Prostate gland (tissue), 2 donors: ENCODE measurements around the gene DNAJC11. TPM values are rescaled to one million over a fixed set of nuclear protein-coding genes. Genes with fewer than 3 reads are reported as not detected.
"Not testable (repeated sequence)": the region's sequence is repeated elsewhere in the genome, so short reads cannot be mapped to it uniquely, and the experiment has no call there.

Source experiments
- DNase-seq: peaks from one replicate; pipeline ENCODE4 v3.0.0-alpha.2; 2019; ENCODE audit warnings: low spot score
- H3K27ac ChIP-seq, 2 donors: fragments of 200-600 bp; sonication (generic); 2 replicates each; pipeline ENCODE4 v1.5.1; 2017 to 2019
- H3K27me3 ChIP-seq: fragments of 200-600 bp; sonication (generic); replicated peaks from 2 replicates; pipeline ENCODE4 v1.5.1; 2019; ENCODE audit not compliant: insufficient read depth
- H3K36me3 ChIP-seq, 2 donors: fragments of 200-600 bp; sonication (generic); 1 replicate in 1 of 2; 2 replicates in 1 of 2; pipeline versions ENCODE4 v1.5.1 to v1.8.1; 2017 to 2019
- H3K4me1 ChIP-seq: fragments of 200-600 bp; sonication (generic); replicated peaks from 2 replicates; pipeline ENCODE4 v1.5.1; 2019
- H3K4me3 ChIP-seq, 2 donors: fragments of 200-600 bp; sonication (generic); 2 replicates each; pipeline ENCODE4 v1.5.1; 2017 to 2019
- H3K9me3 ChIP-seq: fragments of 200-600 bp; sonication (generic); 2 replicates; pipeline ENCODE4 v1.5.1; 2017
- POLR2A ChIP-seq: fragments of 450-650 bp; IDR thresholded peaks from one replicate; pipeline ENCODE4 v1.6.1; 2016; ENCODE audit warnings: antibody characterized with exemption, mild to moderate bottlenecking
- POLR2AphosphoS5 ChIP-seq: sonication (generic); formaldehyde crosslinking; IDR thresholded peaks from one replicate; pipeline ENCODE4 v1.6.1; 2017; ENCODE audit warnings: antibody characterized with exemption
- WGBS: methylation state at CpG from one replicate; pipeline ENCODE4 v1.1.5; 2018; 5-methylcytosine and 5-hydroxymethylcytosine counted together
- intact Hi-C: fragments of 100-400 bp; cut with DNase I; formaldehyde crosslinking; loops from one replicate; pipeline ENCODE4 v1.14.2; 2022
- total RNA-seq, 2 donors: library from RNA; depleted of rRNA; stranded (reverse); fragments of >200 nt; gene quantifications; one replicate each; pipeline ENCODE4 v1.1.0, GENCODE V29; 2016
- TF ChIP-seq, protein P1 (sequence below), 4 experiments: fragments of 200-600 bp in 2 of 4; fragments of 450-650 bp in 2 of 4; sonication (generic) in 2 of 4; IDR thresholded peaks; 1 replicate in 3 of 4; 2 replicates in 1 of 4; pipeline ENCODE4 v1.5.1; 2016 to 2019; ENCODE audit warnings: antibody characterized with exemption in 4 of 4, mild to moderate bottlenecking in 2 of 4, moderate library complexity in 2 of 4

DNAJC11 gene
- total RNA-seq, 2 donors from 2014 or later, result 32.9 to 52.8 TPM

DNA sequence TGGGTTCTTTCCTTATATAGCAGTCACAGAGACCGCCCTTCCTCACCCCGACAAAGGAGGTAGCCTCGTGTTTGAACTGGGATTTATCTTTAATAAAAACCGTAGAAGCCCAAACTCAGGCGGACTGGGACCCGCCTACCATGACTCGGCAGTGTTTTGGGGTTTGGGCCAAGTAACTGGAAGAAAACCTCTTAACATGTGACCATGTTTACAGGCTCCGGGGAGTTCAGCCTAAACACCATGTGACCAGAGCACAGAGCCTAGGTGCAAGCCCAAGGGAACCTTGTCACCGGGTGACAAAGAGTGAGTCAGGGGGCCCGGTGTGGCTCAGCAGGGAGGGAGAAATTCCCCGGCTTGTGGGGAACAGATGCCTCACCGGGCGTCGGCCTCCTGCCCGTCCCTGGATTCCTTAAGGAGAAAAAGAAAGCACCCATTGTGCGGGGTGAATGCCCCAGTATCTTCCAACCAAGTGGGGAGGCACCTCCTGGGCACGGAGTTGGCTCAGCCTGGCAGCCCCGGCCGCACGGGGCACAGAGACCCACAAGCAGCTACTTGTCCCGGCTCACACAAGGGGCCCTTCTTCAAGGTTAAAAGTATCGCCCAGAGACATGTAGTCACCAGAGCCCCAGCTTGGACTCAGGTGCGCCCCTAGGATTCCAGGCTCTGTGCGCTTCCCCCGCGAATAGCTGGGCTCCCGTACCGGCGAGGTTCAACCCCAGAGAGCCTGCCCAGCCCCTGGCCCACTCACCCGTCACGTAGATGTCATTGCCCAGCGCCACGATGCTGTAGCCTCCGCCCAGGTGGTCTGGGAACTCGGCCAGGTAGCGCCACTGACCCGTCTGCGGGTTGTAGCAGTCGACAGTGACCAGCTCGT lies 100.3 kb downstream of the DNAJC11 start:
- WGBS, result under 1% methylated on average over 40 of the region's 40 CpGs
- peak; percentile 91 for DNase-seq
- TF ChIP-seq POLR2A (peak; percentile 80), POLR2AphosphoS5 (peak; percentile 99)
- TF ChIP-seq, protein P1, sequence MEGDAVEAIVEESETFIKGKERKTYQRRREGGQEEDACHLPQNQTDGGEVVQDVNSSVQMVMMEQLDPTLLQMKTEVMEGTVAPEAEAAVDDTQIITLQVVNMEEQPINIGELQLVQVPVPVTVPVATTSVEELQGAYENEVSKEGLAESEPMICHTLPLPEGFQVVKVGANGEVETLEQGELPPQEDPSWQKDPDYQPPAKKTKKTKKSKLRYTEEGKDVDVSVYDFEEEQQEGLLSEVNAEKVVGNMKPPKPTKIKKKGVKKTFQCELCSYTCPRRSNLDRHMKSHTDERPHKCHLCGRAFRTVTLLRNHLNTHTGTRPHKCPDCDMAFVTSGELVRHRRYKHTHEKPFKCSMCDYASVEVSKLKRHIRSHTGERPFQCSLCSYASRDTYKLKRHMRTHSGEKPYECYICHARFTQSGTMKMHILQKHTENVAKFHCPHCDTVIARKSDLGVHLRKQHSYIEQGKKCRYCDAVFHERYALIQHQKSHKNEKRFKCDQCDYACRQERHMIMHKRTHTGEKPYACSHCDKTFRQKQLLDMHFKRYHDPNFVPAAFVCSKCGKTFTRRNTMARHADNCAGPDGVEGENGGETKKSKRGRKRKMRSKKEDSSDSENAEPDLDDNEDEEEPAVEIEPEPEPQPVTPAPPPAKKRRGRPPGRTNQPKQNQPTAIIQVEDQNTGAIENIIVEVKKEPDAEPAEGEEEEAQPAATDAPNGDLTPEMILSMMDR (IDR thresholded peaks at IDR 0.05), result peak in 1 of 4 experiments; percentile 9
- Histone ChIP-seq H3K4me3 (peak overlapping the region; percentile 80 to 86), H3K27ac (peak overlapping the region; percentile 97 to 99), H3K4me1 (peaks cover 30% of the 10 kb centered on the region), H3K27me3 (no peaks in the 10 kb centered on the region), H3K36me3 (peaks cover 6 to 15% of the 10 kb centered on the region in 2 donors), H3K9me3 (no peaks in the 10 kb centered on the region)
- intact Hi-C loops, result loop anchor here (5.0 kb wide), 1 partner anchor 244 kb away; no protein-coding TSS in a partner anchor

GRCh38 chr1:6600410-6601048 lies 101.1 kb downstream of the DNAJC11 start:
- H3K4me1 ChIP-seq, result peaks cover 36% of the 10 kb centered on the region
- TF ChIP-seq, protein P1 (IDR thresholded peaks at IDR 0.05), result no peak
- no peak for TF ChIP-seq POLR2A
- no peak for TF ChIP-seq POLR2AphosphoS5
- H3K4me3 ChIP-seq, result peak overlapping the region; percentile 80 to 86
- intact Hi-C loops, result loop anchor here (5.0 kb wide), 1 partner anchor 243 kb away; no protein-coding TSS in a partner anchor
- no peak for DNase-seq
- H3K36me3 ChIP-seq, result peaks cover 6 to 19% of the 10 kb centered on the region in 2 donors
- WGBS, result 12% methylated on average over 10 of the region's 10 CpGs
- peak overlapping the region; percentile 97 to 99 for H3K27ac ChIP-seq
- H3K27me3 ChIP-seq, result no peaks in the 10 kb centered on the region
- H3K9me3 ChIP-seq, result no peaks in the 10 kb centered on the region

DNA sequence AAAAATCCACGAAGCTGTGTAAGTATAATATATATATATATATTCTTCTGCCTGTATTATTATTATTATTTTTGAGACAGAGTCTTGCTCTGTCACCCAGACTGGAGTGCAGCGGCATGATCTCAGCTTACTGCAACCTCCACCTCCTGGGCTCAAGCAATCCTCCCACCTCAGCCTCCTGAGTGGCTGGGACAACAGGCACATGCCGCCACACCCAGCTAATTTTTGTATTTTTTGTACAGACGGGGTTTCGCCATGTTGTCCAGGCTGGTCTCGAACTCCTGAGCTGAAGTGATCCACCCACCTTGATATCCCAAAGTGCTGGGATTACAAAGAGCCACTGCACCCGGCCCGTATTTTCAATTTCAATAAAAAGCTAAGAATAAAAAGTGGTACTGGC lies 101.6 kb downstream of the DNAJC11 start:
- H3K36me3 ChIP-seq, result peaks cover 6 to 19% of the 10 kb centered on the region in 2 donors
- H3K4me1 ChIP-seq, result peaks cover 37% of the 10 kb centered on the region
- H3K4me3 ChIP-seq, result peak overlapping the region; percentile 80 to 86
- H3K27ac ChIP-seq, result peak overlapping the region; percentile 97 to 99
- H3K27me3 ChIP-seq, DNase-seq, H3K9me3 ChIP-seq: not testable (repeated sequence)
- 28% methylated on average over 8 of the region's 8 CpGs for WGBS
- intact Hi-C loops, result loop anchor here (5.0 kb wide), 1 partner anchor 243 kb away; no protein-coding TSS in a partner anchor

DNA sequence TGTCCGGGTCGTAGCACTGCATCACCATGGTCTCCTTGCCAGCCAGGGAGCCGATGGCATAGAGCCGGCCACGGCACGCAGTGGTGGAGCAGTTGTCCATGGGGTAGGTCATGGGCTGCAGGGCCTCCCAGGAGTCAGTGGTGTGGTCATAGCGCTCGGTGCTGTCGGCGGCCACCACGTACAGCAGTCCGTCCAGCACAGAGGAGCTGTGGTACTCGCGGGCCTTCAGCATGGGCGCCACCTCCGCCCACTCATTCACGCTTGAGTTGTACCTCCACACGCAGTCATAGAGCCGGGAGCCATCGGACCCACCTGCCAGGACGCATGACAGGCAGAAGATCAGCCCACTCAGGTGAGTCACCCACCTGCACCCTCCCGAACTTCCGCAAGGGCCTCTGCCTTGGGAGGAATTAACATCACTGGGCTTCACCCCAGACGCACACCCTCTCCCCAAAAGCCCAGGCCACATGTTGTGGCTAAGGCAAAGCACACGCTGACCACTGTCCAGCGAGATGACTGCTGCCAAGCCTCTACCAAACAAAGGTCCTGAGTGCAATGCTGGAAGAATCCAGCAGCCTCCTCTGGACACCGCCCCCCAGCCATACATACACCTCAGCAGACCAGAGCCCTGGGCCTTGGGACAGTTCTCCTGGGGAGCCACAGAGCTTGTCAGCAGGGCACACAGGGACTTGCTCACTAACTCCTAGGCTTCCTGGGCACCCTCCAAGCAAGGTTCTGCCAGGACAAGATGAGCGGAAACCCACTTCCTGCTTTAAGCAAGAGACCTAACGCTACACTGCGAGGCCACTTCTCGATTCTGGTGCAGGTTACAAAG lies 102.3 kb downstream of the DNAJC11 start:
- peaks cover 6 to 19% of the 10 kb centered on the region in 2 donors for H3K36me3 ChIP-seq
- no peaks in the 10 kb centered on the region for H3K9me3 ChIP-seq
- TF ChIP-seq POLR2AphosphoS5, result no peak
- TF ChIP-seq, protein P1 (IDR thresholded peaks at IDR 0.05), result peak in 2 of 4 experiments; percentile 17 to 34
- peak overlapping the region; percentile 80 to 86 for H3K4me3 ChIP-seq
- H3K4me1 ChIP-seq, result peaks cover 37% of the 10 kb centered on the region
- intact Hi-C loops, result no loop called here
- H3K27ac ChIP-seq, result peak overlapping the region; percentile 97 to 99
- DNase-seq, result no peak
- 42% methylated on average over 24 of the region's 31 CpGs for WGBS
- H3K27me3 ChIP-seq, result no peaks in the 10 kb centered on the region

GRCh38 chr1:6597777-6598131 lies 103.9 kb downstream of the DNAJC11 start:
- H3K4me1 ChIP-seq, result peaks cover 30% of the 10 kb centered on the region
- H3K27ac ChIP-seq, result peak overlapping the region; percentile 4 to 9
- no peaks in the 10 kb centered on the region for H3K27me3 ChIP-seq
- H3K36me3 ChIP-seq, result peaks cover 16 to 35% of the 10 kb centered on the region in 2 donors
- H3K9me3 ChIP-seq, result no peaks in the 10 kb centered on the region
- TF ChIP-seq POLR2A (no peak), POLR2AphosphoS5 (no peak)
- WGBS, result 88% methylated on average over 6 of the region's 6 CpGs
- intact Hi-C loops, result no loop called here
- no peak for DNase-seq
- H3K4me3 ChIP-seq, result no peak overlapping the region
